Measurements from ENCODE around the gene ATAT1. TPM values are rescaled to one million over a fixed set of nuclear protein-coding genes. Genes with fewer than 3 reads are reported as not detected.

The ATAT1 gene
- total RNA-seq, 2 donors from 2014 or later, result 8.3 to 14.2 TPM

DNA sequence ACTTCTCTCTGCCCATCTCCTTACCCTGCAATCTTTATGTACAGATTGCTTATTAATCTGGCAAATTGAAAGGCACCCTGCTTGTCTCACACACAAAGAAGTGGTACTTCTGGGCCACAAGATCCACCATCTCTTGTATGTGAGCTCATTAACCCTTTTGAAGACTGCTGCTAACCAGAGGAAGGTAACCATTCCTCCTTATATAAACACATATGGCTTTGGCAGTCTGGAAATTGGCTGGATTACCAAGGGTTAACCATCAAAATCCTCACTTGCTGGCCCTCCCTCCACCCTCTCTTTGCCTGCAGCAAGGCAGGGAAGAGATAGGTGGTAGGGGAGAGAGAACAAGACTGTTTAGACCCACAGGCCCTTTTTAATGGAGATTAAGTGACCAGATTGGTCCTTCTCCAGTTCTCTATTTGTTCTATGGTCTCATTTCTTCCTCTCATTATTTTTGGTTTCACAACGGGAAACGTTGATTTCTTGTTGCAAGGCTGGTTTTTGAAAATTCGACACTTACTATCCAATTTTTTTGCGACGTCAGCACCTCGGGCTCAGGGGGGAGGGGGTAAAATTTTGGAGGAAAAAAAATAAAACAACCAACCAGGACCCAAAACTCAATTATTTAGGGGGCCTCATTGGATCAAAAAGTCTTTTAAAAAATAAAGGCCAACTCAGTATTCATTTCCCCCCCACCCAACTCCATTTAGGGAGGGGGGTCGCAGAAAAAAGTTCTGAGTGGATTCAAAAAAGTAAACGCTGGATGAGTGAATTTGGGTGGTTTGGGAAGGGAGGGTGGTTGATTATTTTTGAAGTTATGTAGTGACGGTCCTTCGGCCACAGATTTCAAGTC, 10.5 kb upstream of the ATAT1 start:
- Mint-ChIP-seq H3K4me3 (peak overlapping the region; percentile 97 to 98), H3K4me1 (ENCODE audit: low read depth) (peaks cover 72% of the 10 kb centered on the region), H3K9me3 (no peaks in the 10 kb centered on the region), H3K27me3 (ENCODE audit: low read depth) (no peaks in the 10 kb centered on the region), H3K36me3 (ENCODE audit: insufficient read depth in 2 of 2) (peaks cover 30 to 63% of the 10 kb centered on the region in 2 donors), H3K27ac (peak overlapping the region; percentile 100)
- ATAC-seq (replicated peaks in 1 of 2), result no peak
- DNase-seq, result peak; percentile 15 to 48

- peak within 1 kb of the TSS; percentile 100 for H3K27ac Mint-ChIP-seq
- peak within 1 kb of the TSS; percentile 97 to 98 for H3K4me3 Mint-ChIP-seq
- H3K27me3 Mint-ChIP-seq (ENCODE audit: low read depth), result no peaks in the 10 kb centered on the region
- peaks cover 29 to 60% of the 10 kb centered on the region in 2 donors for H3K36me3 Mint-ChIP-seq (ENCODE audit: insufficient read depth in 2 of 2)
- H3K9me3 Mint-ChIP-seq, result no peaks in the 10 kb centered on the region
- H3K4me1 Mint-ChIP-seq (ENCODE audit: low read depth), result peaks cover 69% of the 10 kb centered on the region
- DNase-seq, result peak; percentile 97 to 100
- ATAC-seq (replicated peaks in 1 of 2), result peak; percentile 77
These were observed 9.7 kb upstream of the ATAT1 start, which contains the start of gene PPP1R10 for GRCh38 chr6:30616811-30617564. TSS of gene PPP1R10 (minus strand) at chr6:30617243. CDS start at chr6:30609944, 7,299 bp downstream.

- H3K27me3 Mint-ChIP-seq (ENCODE audit: low read depth), result no peaks in the 10 kb centered on the region
- peaks cover 33 to 63% of the 10 kb centered on the region in 2 donors for H3K36me3 Mint-ChIP-seq (ENCODE audit: insufficient read depth in 2 of 2)
- H3K4me3 Mint-ChIP-seq, result peak within 1 kb of the TSS; percentile 97 to 98
- DNase-seq, result peak; percentile 96 to 99
- peaks cover 62% of the 10 kb centered on the region for H3K4me1 Mint-ChIP-seq (ENCODE audit: low read depth)
- H3K27ac Mint-ChIP-seq, result peak within 1 kb of the TSS; percentile 100
- peak; percentile 77 to 78 for ATAC-seq (replicated peaks in 1 of 2)
- no peaks in the 10 kb centered on the region for H3K9me3 Mint-ChIP-seq
These were observed 9.0 kb upstream of the ATAT1 start, which contains the start of gene MRPS18B for GRCh38 chr6:30617565-30618269. TSS of gene MRPS18B (plus strand) at chr6:30617840. CDS start at chr6:30617866, 26 bp downstream.

DNA sequence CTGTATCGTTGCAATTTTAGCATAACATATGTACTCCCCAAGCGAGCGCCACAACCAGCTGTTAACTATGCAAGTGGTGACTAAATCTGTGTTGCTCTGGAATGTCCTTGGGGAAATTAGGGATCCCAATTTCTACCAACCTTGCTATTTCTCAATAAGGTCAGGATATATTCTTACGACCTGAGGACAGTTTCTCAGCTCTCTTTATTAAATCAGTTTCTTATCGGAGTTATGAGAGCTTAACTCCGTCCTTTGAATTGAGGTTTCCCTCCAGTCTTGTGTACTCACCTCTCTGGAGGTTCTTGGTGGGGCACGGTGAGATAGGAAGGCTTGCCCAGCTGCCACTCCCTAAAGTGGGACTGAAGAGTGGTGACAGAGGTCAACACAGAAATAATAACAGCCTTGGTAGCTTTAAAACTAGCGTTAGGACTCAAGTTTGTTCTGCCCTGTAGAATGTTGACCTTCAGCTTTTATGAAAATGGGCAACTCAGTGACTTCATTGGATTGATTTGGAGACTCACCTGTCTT, 8.3 kb upstream of the ATAT1 start:
- Mint-ChIP-seq H3K36me3 (ENCODE audit: insufficient read depth in 2 of 2) (peaks cover 32 to 62% of the 10 kb centered on the region in 2 donors), H3K27me3 (ENCODE audit: low read depth) (no peaks in the 10 kb centered on the region), H3K9me3 (no peaks in the 10 kb centered on the region), H3K27ac (peak overlapping the region; percentile 100), H3K4me1 (ENCODE audit: low read depth) (peaks cover 55% of the 10 kb centered on the region), H3K4me3 (peak overlapping the region; percentile 97 to 98)
- ATAC-seq (replicated peaks in 1 of 2) (no peak), DNase-seq (no peak)

- Mint-ChIP-seq H3K27me3 (ENCODE audit: low read depth) (no peaks in the 10 kb centered on the region), H3K4me3 (peak overlapping the region; percentile 97 to 98), H3K36me3 (ENCODE audit: insufficient read depth in 2 of 2) (peaks cover 31 to 54% of the 10 kb centered on the region in 2 donors), H3K27ac (peak overlapping the region; percentile 100), H3K9me3 (no peaks in the 10 kb centered on the region), H3K4me1 (ENCODE audit: low read depth) (peaks cover 43% of the 10 kb centered on the region)
- ATAC-seq (replicated peaks in 1 of 2) (no peak), DNase-seq (no peak)
These were observed 7.1 kb upstream of the ATAT1 start for GRCh38 chr6:30619561-30619960.

DNA sequence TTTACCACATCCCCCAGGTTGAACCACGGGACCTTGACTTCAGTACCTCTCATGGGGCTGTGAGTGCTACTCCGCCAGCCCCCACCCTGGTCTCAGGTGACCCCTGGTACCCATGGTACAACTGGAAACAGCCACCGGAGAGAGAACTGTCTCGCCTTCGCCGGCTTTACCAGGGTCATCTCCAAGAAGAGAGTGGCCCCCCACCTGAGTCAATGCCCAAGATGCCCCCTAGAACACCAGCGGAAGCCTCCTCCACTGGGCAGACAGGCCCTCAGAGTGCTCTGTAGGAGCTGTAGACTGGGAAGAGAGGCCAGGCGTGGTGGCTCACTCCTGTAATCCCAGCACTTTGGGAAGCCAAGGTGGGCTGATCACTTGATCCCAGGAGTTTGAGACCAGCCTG, 1.2 kb upstream of the ATAT1 start:
- Mint-ChIP-seq H3K27ac (peak overlapping the region; percentile 94), H3K9me3 (no peaks in the 10 kb centered on the region), H3K4me3 (peak overlapping the region; percentile 91 to 96), H3K27me3 (ENCODE audit: low read depth) (no peaks in the 10 kb centered on the region), H3K4me1 (ENCODE audit: low read depth) (peaks cover 37% of the 10 kb centered on the region), H3K36me3 (ENCODE audit: insufficient read depth in 2 of 2) (peaks cover 9 to 40% of the 10 kb centered on the region in 2 donors)
- ATAC-seq (replicated peaks in 1 of 2) (no peak), DNase-seq (no peak)

- no peaks in the 10 kb centered on the region for H3K9me3 Mint-ChIP-seq
- no peak overlapping the region for H3K4me3 Mint-ChIP-seq
- H3K4me1 Mint-ChIP-seq (ENCODE audit: low read depth), result peaks cover 11% of the 10 kb centered on the region
- no peak for ATAC-seq (replicated peaks in 1 of 2)
- no peak for DNase-seq
- H3K27me3 Mint-ChIP-seq (ENCODE audit: low read depth), result no peaks in the 10 kb centered on the region
- peaks cover 5 to 6% of the 10 kb centered on the region in 2 donors for H3K36me3 Mint-ChIP-seq (ENCODE audit: insufficient read depth in 2 of 2)
- H3K27ac Mint-ChIP-seq, result no peak overlapping the region
These were observed 9.2 kb downstream of the ATAT1 start for GRCh38 chr6:30635834-30636233.

DNA sequence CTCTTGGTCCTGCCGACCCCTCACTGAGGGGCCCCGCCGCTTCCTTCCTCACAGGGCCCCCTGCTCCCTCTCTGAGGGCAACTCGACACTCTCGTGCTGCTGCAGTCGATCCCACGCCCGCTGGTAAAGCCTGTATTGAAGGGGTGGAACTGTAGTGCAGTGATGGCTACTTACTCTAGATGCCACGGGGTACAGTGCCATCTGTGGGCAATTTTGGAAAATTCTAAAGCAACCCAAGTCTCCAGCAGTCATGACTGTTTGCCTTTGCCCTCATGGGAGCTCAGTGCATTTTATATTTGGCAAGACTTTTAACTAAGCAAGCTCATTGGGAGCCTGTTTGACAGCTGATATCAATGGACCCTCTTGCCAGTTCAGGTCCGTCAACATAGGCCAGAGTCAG, 13.8 kb downstream of the ATAT1 start:
- Mint-ChIP-seq H3K27ac (no peak overlapping the region), H3K9me3 (no peaks in the 10 kb centered on the region), H3K4me3 (no peak overlapping the region), H3K36me3 (ENCODE audit: insufficient read depth in 2 of 2) (no peaks in the 10 kb centered on the region), H3K27me3 (ENCODE audit: low read depth) (no peaks in the 10 kb centered on the region), H3K4me1 (ENCODE audit: low read depth) (peaks cover 10% of the 10 kb centered on the region)
- no peak for DNase-seq
- ATAC-seq (replicated peaks in 1 of 2), result peak in 1 of 2 donors; percentile 44

DNA sequence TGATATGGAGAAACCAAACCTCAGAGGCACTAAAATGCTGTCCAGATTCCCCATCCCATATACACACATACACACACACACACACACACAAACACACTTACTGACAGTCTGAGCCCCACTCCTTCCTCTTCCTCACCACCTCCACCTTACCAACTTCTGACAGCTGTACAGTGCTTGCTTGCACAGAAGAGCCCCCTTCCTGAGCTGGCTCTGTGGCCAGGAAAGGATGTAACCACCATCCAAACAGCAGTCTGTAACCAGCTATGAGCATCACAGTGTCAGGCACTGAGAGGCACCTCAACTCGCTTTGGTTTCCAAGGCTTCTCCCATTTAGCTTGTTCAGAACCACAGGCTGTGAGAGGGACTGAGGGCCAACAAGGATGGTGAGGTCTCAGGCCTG, 14.4 kb downstream of the ATAT1 start:
- ATAC-seq (replicated peaks in 1 of 2) (peak; percentile 7 to 29), DNase-seq (no peak)
- peaks cover 14% of the 10 kb centered on the region for H3K4me1 Mint-ChIP-seq (ENCODE audit: low read depth)
- H3K27me3 Mint-ChIP-seq (ENCODE audit: low read depth), result no peaks in the 10 kb centered on the region
- H3K27ac Mint-ChIP-seq, result peak overlapping the region; percentile 29
- H3K36me3 Mint-ChIP-seq (ENCODE audit: insufficient read depth in 2 of 2), result no peaks in the 10 kb centered on the region
- H3K9me3 Mint-ChIP-seq, result no peaks in the 10 kb centered on the region
- no peak overlapping the region for H3K4me3 Mint-ChIP-seq

DNA sequence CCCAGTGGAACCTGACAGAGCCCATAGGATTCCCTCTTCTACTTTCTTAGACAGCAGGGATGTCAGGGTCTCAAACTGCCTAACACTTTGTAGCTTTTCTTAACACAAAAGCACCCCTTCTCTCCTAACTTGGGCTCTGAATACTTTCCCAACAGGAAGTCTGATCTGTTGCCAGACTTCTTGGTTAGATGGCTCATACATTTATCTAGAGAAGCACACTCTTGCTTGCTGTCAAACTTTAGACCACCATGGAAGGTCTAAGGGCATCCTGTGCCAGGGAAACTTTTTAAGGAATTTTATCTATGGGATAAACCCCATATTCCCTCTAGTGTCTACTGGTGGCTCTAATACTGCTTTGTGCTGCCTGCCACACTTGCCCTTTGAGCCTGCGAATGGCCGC, 17.0 kb downstream of the ATAT1 start:
- H3K4me3 Mint-ChIP-seq, result no peak overlapping the region
- no peaks in the 10 kb centered on the region for H3K9me3 Mint-ChIP-seq
- no peaks in the 10 kb centered on the region for H3K36me3 Mint-ChIP-seq (ENCODE audit: insufficient read depth in 2 of 2)
- ATAC-seq (replicated peaks in 1 of 2), result no peak
- H3K4me1 Mint-ChIP-seq (ENCODE audit: low read depth), result peaks cover 22% of the 10 kb centered on the region
- DNase-seq, result no peak
- no peak overlapping the region for H3K27ac Mint-ChIP-seq
- no peaks in the 10 kb centered on the region for H3K27me3 Mint-ChIP-seq (ENCODE audit: low read depth)

DNA sequence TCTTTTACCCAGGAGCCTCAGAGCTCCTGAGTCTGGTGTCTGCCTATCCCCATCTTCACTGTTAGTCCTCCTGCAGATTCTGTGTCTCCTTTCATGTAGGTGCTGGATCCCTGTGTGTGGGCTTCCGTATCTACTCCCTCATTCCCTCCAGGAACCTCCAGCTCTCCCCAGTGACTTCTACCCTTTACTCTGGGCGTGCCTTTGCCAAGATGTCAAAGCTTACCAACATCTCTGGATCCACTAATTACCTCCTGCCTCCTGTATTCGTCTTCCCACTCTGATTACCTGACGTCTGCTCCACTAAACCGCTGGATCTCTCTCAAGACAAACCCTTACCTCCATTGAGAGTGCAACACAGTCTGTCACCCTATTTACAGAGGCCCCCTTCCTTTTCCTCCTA, 18.1 kb downstream of the ATAT1 start:
- DNase-seq, result no peak
- peak overlapping the region; percentile 16 for H3K27ac Mint-ChIP-seq
- no peaks in the 10 kb centered on the region for H3K9me3 Mint-ChIP-seq
- H3K4me3 Mint-ChIP-seq, result no peak overlapping the region
- ATAC-seq (replicated peaks in 1 of 2), result no peak
- H3K36me3 Mint-ChIP-seq (ENCODE audit: insufficient read depth in 2 of 2), result no peaks in the 10 kb centered on the region
- peaks cover 28% of the 10 kb centered on the region for H3K4me1 Mint-ChIP-seq (ENCODE audit: low read depth)
- no peaks in the 10 kb centered on the region for H3K27me3 Mint-ChIP-seq (ENCODE audit: low read depth)

GRCh38 chr6:30645989-30646388, 19.3 kb downstream of the ATAT1 start:
- Mint-ChIP-seq H3K27me3 (ENCODE audit: low read depth) (no peaks in the 10 kb centered on the region), H3K4me3 (peak overlapping the region; percentile 82 to 93), H3K4me1 (ENCODE audit: low read depth) (peaks cover 24% of the 10 kb centered on the region), H3K27ac (peak overlapping the region; percentile 95), H3K36me3 (ENCODE audit: insufficient read depth in 2 of 2) (peaks cover 0 to 2% of the 10 kb centered on the region in 2 donors), H3K9me3 (no peaks in the 10 kb centered on the region)
- DNase-seq (no peak), ATAC-seq (replicated peaks in 1 of 2) (no peak)
